GM12878 (cell line): ENCODE results near the gene MRPS9. TPM values are rescaled to one million over a fixed set of nuclear protein-coding genes. Genes with fewer than 3 reads are reported as not detected.

ENCODE experiments used
- ATAC-seq: fragments of 200-7000 bp; cut with Tn5 transposase; 3 replicates; pipeline ENCODE4 v1.9.1; 2020; ENCODE audit warnings: mild to moderate bottlenecking, moderate library complexity
- BruUV-seq: library from RNA; stranded (reverse); fragments of 400-500 nt; replicated peaks from 2 replicates; lab custom pipeline; 2021; lab: Mats Ljungman, UMichigan
- CTCF ChIA-PET: fragments of 300-600 bp; sonication (Branson Sonifier 250); formaldehyde crosslinking; extraction: SDS; loops from one replicate; lab custom pipeline; 2021; ENCODE audit warnings: inconsistent platforms; lab: Yijun Ruan, JAX
- POLR2A ChIA-PET: fragments of 350-600 bp; formaldehyde crosslinking; extraction: SDS; loops from one replicate; lab custom pipeline; 2021; ENCODE audit warnings: inconsistent platforms; lab: Charles Lee
- RAD21 ChIA-PET: fragments of 300-600 bp; sonication (Branson Sonifier 250); formaldehyde crosslinking; loops from one replicate; lab custom pipeline; 2023; ENCODE audit warnings: antibody characterized with exemption; ENCODE audit not compliant: unreplicated experiment; lab: Charles Lee
- SMC1A ChIA-PET: fragments of 300-600 bp; sonication (Branson Sonifier 250); formaldehyde crosslinking; loops from one replicate; lab custom pipeline; 2023; ENCODE audit not compliant: unreplicated experiment, uncharacterized antibody; lab: Charles Lee
- DNase-seq: peaks from one replicate; pipeline ENCODE4 v3.0.0-alpha.2; 2011; ENCODE audit warnings: low read depth, low spot score
- FAIRE-seq: peaks from 3 replicates; lab custom pipeline; 2011; peaks lifted over from hg19 to GRCh38; lab: Jason Lieb, UNC
- H2AFZ ChIP-seq: 2 replicates; pipeline ENCODE4 v1.6.0; 2011; ENCODE audit warnings: low read depth, low read length, control low read depth; ENCODE audit not compliant: control insufficient read depth
- H3K27ac ChIP-seq: 2 replicates; pipeline ENCODE4 v1.5.1; 2011; ENCODE audit warnings: control low read depth; ENCODE audit not compliant: control insufficient read depth, insufficient read depth
- H3K27me3 ChIP-seq, 2 experiments: replicated peaks in 1 of 2; 2 replicates each; pipeline versions ENCODE4 v1.6.0 to v1.6.1; 2011; ENCODE audit warnings: low read length in 1 of 2; ENCODE audit not compliant: control insufficient read depth in 2 of 2, insufficient read depth in 2 of 2
- H3K36me3 ChIP-seq, 2 experiments: 2 replicates each; pipeline ENCODE4 v1.5.1; 2011; ENCODE audit warnings: low read length in 1 of 2; ENCODE audit not compliant: control insufficient read depth in 2 of 2, insufficient read depth in 2 of 2
- H3K4me1 ChIP-seq: 2 replicates; pipeline ENCODE4 v1.6.1; 2011; ENCODE audit warnings: mild to moderate bottlenecking, low read length, moderate library complexity, mixed read lengths; ENCODE audit not compliant: control insufficient read depth, insufficient read depth
- H3K4me2 ChIP-seq: 2 replicates; pipeline ENCODE4 v1.6.0; 2011; ENCODE audit warnings: control low read depth; ENCODE audit not compliant: control insufficient read depth, insufficient read depth
- H3K4me3 ChIP-seq: fragments of 200-600 bp; sonication (generic); 2 replicates; pipeline ENCODE4 v1.5.1; 2016
- H3K79me2 ChIP-seq: 2 replicates; pipeline ENCODE4 v1.6.0; 2011; ENCODE audit warnings: low read length; ENCODE audit not compliant: control insufficient read depth, insufficient read depth
- H3K9ac ChIP-seq: 2 replicates; pipeline ENCODE4 v1.8.0; 2011; ENCODE audit warnings: low read length, control low read depth, mixed read lengths; ENCODE audit not compliant: control insufficient read depth, insufficient read depth
- H3K9me3 ChIP-seq: replicated peaks from 3 replicates; pipeline ENCODE4 v1.5.1; 2011; ENCODE audit warnings: mild to moderate bottlenecking, low read length; ENCODE audit not compliant: control insufficient read depth, insufficient read depth
- H4K20me1 ChIP-seq: 2 replicates; pipeline ENCODE4 v1.6.0; 2011; ENCODE audit not compliant: control insufficient read depth, insufficient read depth
- BACH1 ChIP-seq: fragments of 450-650 bp; IDR thresholded peaks from 2 replicates; pipeline ENCODE4 v1.6.1; 2017; ENCODE audit warnings: mild to moderate bottlenecking, borderline replicate concordance
- CBX5 ChIP-seq: sonication (generic); IDR thresholded peaks from 2 replicates; pipeline ENCODE4 v1.6.1; 2016; ENCODE audit warnings: low read depth, moderate library complexity, mild to moderate bottlenecking, inconsistent platforms
- CHD4 ChIP-seq: fragments of 200-600 bp; sonication (generic); IDR thresholded peaks from 2 replicates; pipeline ENCODE4 v1.6.1; 2016; ENCODE audit warnings: mild to moderate bottlenecking
- ESRRA ChIP-seq: IDR thresholded peaks from 2 replicates; pipeline ENCODE4 v1.6.1; 2012; ENCODE audit warnings: mild to moderate bottlenecking, low read length, improper control_type of control experiment
- IKZF1 ChIP-seq: fragments of 450-650 bp; conservative IDR thresholded peaks from 2 replicates; pipeline ENCODE4 v1.6.1; 2017; ENCODE audit warnings: antibody characterized with exemption, mild to moderate bottlenecking
- MYB ChIP-seq: fragments of 150-350 bp; IDR thresholded peaks from 2 replicates; pipeline ENCODE4 v1.6.1; 2014; ENCODE audit warnings: mild to moderate bottlenecking, low read depth, low read length, borderline replicate concordance
- NBN ChIP-seq: fragments of 450-650 bp; IDR thresholded peaks from 2 replicates; pipeline ENCODE4 v1.6.1; 2016
- RAD51 ChIP-seq: fragments of 450-650 bp; IDR thresholded peaks from 2 replicates; pipeline ENCODE4 v1.6.1; 2016; ENCODE audit warnings: moderate library complexity, mild to moderate bottlenecking, inconsistent platforms
- RB1 ChIP-seq: fragments of 450-650 bp; formaldehyde crosslinking; IDR thresholded peaks from 2 replicates; pipeline ENCODE4 v1.6.1; 2017; ENCODE audit warnings: mild to moderate bottlenecking, borderline replicate concordance
- REST ChIP-seq: IDR thresholded peaks from 2 replicates; pipeline ENCODE4 v1.6.1; 2012; ENCODE audit warnings: mild to moderate bottlenecking, low read depth, low read length
- SIX5 ChIP-seq: IDR thresholded peaks from 2 replicates; pipeline ENCODE4 v1.6.1; 2011; ENCODE audit warnings: mild to moderate bottlenecking, low read depth, low read length, moderate library complexity; ENCODE audit not compliant: severe bottlenecking
- YBX1 ChIP-seq: fragments of 450-650 bp; IDR thresholded peaks from 2 replicates; pipeline ENCODE4 v1.6.1; 2016; ENCODE audit warnings: antibody characterized with exemption
- WGBS: methylation state at CpG from one replicate; pipeline ENCODE4 v1.1.6; 2016; ENCODE audit warnings: low lambda C conversion rate; ENCODE audit not compliant: insufficient replicate concordance, insufficient coverage; ENCODE audit errors: missing lambda C conversion rate; 5-methylcytosine and 5-hydroxymethylcytosine counted together
- in situ Hi-C: fragments of 300-500 bp; cut with MboI; formaldehyde crosslinking; loops from 9 replicates; pipeline ENCODE4 v1.14.3; 2018; ENCODE audit warnings: mixed read lengths
- intact Hi-C: fragments of 100-400 bp; cut with micrococcal nuclease; formaldehyde crosslinking; loops from one replicate; pipeline ENCODE4 v1.14.2; 2022; ENCODE audit not compliant: unreplicated experiment
- polyA plus RNA-seq, 11 experiments: library from polyadenylated mRNA; depleted of rRNA in 4 of 11; unstranded in 6 of 11; stranded (reverse) in 5 of 11; fragments of >200 nt; fragmentation: Nextera tagmentation in 4 of 11; fragmentation: Illumina TruSeq in 1 of 11; extraction: Ambion mirVana in 4 of 11; extraction: Trizol in 1 of 11; gene quantifications; 1 replicate in 1 of 11; 2 replicates in 10 of 11; pipeline versions ENCODE4 v1.2.1 to v1.2.3, GENCODE V29; 2011 to 2016; ENCODE audit warnings: inconsistent platforms in 2 of 11, missing spikeins in 2 of 11, low read depth in 1 of 11
- total RNA-seq, 4 experiments: library from RNA; depleted of rRNA in 3 of 4; stranded (reverse); fragments of >200 nt in 3 of 4; fragmentation: Illumina TruSeq in 1 of 4; extraction: Trizol in 1 of 4; gene quantifications; 2 replicates each; pipeline versions ENCODE4 v1.2.1 to v1.2.3, GENCODE V29; 2013 to 2021
- TF ChIP-seq, protein P1 (sequence below): IDR thresholded peaks from 2 replicates; pipeline ENCODE4 v1.6.1; 2012; ENCODE audit warnings: low read length, inconsistent platforms
- TF ChIP-seq, protein P2 (sequence below): fragments of 450-650 bp; IDR thresholded peaks from 2 replicates; pipeline ENCODE4 v1.6.1; 2016; ENCODE audit warnings: mild to moderate bottlenecking, moderate library complexity, borderline replicate concordance

Gene MRPS9
- total and polyA plus RNA-seq, 10 of the 15 experiments (the other 5 are each of a cell fraction or from before 2014, with no cell fraction given): 39.1 to 111 (median 63.4) TPM

DNA sequence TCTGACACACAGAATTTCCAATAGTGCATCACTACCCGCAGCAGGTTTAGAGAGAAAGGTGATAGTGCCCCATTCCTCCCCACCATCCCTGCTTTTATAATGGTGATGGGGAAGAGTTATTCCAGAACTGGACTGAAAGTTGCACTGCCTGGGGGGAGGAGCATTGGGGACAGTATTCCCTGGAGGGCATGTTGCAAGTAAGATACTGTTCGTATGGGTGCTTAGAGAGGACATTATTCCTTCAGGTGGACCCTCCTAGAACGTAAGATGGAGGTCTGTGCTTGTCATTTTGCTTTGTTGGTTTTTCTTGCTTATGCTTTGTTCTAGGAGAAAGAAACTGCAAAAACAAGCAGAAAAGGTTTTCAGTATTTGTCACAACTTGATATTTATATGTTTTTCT, 23.7 kb downstream of the MRPS9 start:
- 98% methylated on average over 3 of the region's 3 CpGs for WGBS
- ChIA-PET SMC1A (no interaction called here), CTCF (interaction anchor here (1.2 kb wide), 1 partner anchor 10 kb away, joined by 3 read pairs; no protein-coding TSS in a partner anchor)
- H3K9ac ChIP-seq: no peak overlapping the region
- no peaks in the 10 kb centered on the region for H4K20me1 ChIP-seq
- H3K27ac ChIP-seq: no peak overlapping the region
- no peak overlapping the region for H3K4me2 ChIP-seq
- DNase-seq: no peak
- intact Hi-C loops: no loop called here
- H3K4me3 ChIP-seq: no peak overlapping the region
- H2AFZ ChIP-seq: no peak overlapping the region
- TF ChIP-seq ESRRA (no peak), NBN (no peak), YBX1 (no peak), CBX5 (no peak), REST (no peak), BACH1 (no peak), MYB (no peak), SIX5 (no peak), RAD51 (no peak), IKZF1 (no peak), CHD4 (no peak), RB1 (no peak)
- TF ChIP-seq, protein P1, sequence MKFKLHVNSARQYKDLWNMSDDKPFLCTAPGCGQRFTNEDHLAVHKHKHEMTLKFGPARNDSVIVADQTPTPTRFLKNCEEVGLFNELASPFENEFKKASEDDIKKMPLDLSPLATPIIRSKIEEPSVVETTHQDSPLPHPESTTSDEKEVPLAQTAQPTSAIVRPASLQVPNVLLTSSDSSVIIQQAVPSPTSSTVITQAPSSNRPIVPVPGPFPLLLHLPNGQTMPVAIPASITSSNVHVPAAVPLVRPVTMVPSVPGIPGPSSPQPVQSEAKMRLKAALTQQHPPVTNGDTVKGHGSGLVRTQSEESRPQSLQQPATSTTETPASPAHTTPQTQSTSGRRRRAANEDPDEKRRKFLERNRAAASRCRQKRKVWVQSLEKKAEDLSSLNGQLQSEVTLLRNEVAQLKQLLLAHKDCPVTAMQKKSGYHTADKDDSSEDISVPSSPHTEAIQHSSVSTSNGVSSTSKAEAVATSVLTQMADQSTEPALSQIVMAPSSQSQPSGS: no peak
- TF ChIP-seq, protein P2, sequence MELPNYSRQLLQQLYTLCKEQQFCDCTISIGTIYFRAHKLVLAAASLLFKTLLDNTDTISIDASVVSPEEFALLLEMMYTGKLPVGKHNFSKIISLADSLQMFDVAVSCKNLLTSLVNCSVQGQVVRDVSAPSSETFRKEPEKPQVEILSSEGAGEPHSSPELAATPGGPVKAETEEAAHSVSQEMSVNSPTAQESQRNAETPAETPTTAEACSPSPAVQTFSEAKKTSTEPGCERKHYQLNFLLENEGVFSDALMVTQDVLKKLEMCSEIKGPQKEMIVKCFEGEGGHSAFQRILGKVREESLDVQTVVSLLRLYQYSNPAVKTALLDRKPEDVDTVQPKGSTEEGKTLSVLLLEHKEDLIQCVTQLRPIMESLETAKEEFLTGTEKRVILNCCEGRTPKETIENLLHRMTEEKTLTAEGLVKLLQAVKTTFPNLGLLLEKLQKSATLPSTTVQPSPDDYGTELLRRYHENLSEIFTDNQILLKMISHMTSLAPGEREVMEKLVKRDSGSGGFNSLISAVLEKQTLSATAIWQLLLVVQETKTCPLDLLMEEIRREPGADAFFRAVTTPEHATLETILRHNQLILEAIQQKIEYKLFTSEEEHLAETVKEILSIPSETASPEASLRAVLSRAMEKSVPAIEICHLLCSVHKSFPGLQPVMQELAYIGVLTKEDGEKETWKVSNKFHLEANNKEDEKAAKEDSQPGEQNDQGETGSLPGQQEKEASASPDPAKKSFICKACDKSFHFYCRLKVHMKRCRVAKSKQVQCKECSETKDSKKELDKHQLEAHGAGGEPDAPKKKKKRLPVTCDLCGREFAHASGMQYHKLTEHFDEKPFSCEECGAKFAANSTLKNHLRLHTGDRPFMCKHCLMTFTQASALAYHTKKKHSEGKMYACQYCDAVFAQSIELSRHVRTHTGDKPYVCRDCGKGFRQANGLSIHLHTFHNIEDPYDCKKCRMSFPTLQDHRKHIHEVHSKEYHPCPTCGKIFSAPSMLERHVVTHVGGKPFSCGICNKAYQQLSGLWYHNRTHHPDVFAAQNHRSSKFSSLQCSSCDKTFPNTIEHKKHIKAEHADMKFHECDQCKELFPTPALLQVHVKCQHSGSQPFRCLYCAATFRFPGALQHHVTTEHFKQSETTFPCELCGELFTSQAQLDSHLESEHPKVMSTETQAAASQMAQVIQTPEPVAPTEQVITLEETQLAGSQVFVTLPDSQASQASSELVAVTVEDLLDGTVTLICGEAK: no peak
- TF ChIP-seq, all 136 proteins: peak for 0
- H3K36me3 ChIP-seq: no peaks in the 10 kb centered on the region
- FAIRE-seq: no peak
- H3K79me2 ChIP-seq: no peaks in the 10 kb centered on the region
- BruUV-seq: no TSS peak
- in situ Hi-C loops: no loop called here
- no peak for ATAC-seq
- no peaks in the 10 kb centered on the region for H3K4me1 ChIP-seq
- no peaks in the 10 kb centered on the region for H3K27me3 ChIP-seq
- ChIA-PET RAD21 (no interaction called here), POLR2A (no interaction called here)
- H3K9me3 ChIP-seq: no peaks in the 10 kb centered on the region
